NCI-H187 treated with DMSO at 0.1 percent for 48 hours (cell line): ENCODE results near the gene FAM20C.

Experiments
- DNase-seq: peaks from one replicate; lab custom pipeline; 2025; lab: John Stamatoyannopoulos, UW

The FAM20C gene

DNA sequence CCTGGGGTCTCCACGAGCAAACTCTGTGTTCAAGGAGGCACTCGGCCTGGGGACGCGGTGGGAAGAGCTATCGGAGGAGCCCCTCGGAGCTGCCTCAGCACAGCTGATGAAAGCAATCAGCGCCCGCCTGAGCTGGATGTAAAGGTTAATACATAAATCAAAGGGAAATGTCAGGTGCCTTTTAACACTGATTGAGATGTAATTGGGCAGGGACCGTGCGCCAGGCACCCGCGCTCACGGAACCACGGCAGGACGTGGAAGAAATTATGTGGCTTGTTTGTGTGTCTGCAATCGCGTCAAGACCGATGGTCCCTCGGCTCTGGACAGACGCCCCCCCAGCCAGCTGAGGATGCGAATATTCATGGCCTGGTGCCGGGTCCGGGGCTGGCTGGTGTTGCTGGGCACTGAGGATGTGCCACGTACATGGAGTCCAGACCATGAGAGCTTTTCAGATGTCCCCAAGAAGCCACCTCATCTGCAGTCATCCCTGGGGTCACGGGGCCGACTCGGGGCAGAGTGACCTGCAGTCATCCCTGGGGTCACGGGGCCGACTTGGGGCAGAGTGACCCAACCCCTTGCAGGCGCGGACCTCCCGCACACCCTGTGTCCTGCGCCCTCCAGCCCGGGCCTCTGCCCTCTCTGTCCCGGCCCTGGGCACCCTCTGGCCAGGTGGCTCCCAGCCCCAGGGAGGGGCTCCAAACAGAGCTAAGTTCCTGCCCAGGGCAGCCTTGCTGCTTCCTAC lies 113.2 kb downstream of the FAM20C start:
- no peak for DNase-seq

DNA sequence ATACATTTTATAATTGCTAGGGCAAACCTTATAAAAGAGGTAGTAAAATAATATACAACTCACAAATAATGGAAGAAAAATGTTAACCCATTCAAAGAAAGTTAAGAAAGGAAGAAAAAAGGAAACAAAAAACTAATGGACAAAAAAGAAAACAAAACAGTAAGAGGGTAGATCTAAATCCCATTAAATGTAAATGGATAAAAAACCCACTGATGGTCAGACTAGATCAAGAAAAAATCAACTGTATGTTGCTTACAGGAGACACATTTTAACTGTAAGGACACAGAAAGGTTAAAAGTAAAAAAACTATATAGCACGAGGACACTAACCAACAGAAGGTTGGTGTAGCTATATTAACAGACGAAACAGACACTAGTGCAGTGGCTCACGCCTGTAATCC lies 115.6 kb downstream of the FAM20C start:
- DNase-seq = no peak

DNA sequence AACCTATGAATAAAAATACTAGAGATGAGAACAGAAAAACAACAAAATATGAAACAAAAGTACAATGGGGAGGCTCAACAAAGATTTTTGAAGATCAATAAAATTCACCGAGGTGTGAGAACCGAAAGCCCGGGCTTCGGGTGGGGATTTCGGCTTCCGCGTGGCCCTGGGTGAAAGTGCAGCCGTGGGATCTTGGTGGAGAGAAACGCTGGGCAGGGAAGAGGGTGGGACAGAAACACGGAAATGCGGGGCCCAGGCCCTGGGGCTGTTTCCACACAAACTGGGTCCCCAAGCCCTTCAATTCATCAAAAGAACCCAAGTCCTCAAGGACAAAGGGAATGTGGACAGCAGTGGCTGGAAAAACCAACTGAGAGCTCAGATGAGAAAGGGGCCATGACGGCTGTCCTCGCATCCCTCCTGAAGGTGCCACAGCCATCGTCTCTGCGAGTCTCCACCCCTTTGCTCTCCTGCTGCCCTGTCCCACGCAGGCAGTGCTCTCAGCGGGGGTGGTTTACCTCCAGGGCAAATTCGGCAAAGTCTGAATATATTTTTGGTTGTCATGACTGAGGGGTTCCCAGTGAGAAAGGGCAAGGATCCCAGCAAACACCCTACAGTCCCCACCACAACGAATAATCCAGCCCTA lies 117.3 kb downstream of the FAM20C start:
- DNase-seq = no peak
